Measurements from ENCODE around the gene DNM1L. TPM values are rescaled to one million over a fixed set of nuclear protein-coding genes. Genes with fewer than 3 reads are reported as not detected.

The DNM1L gene
- total RNA-seq (2022; extraction: Qiagen RNA extraction; ENCODE audit: low read depth) = 35.0 to 52.6 TPM (median 52.5 TPM) in 5 replicates

GRCh38 chr12:32679091-32679919 lies at the start of gene DNM1L:
Gene DNM1L, plus strand, starts transcription at chr12:32679301. Its CDS starts 63 bp downstream, at chr12:32679364.

GRCh38 chr12:32755654-32756475 lies 76.8 kb downstream of the DNM1L start, which contains the start of gene YARS2:
Gene YARS2, minus strand, starts transcription at chr12:32755897. Its CDS starts 23 bp downstream, at chr12:32755874.

Other genes starting within 250 kb of the DNM1L start
- 23.7 to 31.1 TPM (median 29.8 TPM) in 5 replicates for gene YARS2, start 76.6 kb downstream of the DNM1L start, total RNA-seq (2022; extraction: Qiagen RNA extraction; ENCODE audit: low read depth)
- 1.8 to 3.2 TPM (median 2.4 TPM) in 5 replicates for gene PKP2, start 217.5 kb downstream of the DNM1L start, total RNA-seq (2022; extraction: Qiagen RNA extraction; ENCODE audit: low read depth)